Smooth muscle cell (in vitro differentiated cells): ENCODE data around the gene RAPGEF3. TPM values are rescaled to one million over a fixed set of nuclear protein-coding genes. Genes with fewer than 3 reads are reported as not detected.

Experiments
- DNase-seq: peaks from one replicate; lab custom pipeline; 2025; ENCODE audit not compliant: unreplicated experiment; lab: John Stamatoyannopoulos, UW
- H2AFZ ChIP-seq: fragments of 200-600 bp; sonication (generic); 2 replicates; pipeline ENCODE4 v1.6.0; 2016; ENCODE audit warnings: antibody characterized with exemption, low read depth, mild to moderate bottlenecking
- H3F3A ChIP-seq: fragments of 200-600 bp; sonication (generic); 2 replicates; pipeline ENCODE4 v1.6.0; 2017; ENCODE audit warnings: antibody characterized with exemption, low read depth
- H3K27ac ChIP-seq: fragments of 200-600 bp; sonication (generic); 2 replicates; pipeline ENCODE4 v1.5.1; 2016; ENCODE audit warnings: low read depth, mild to moderate bottlenecking
- H3K27me3 ChIP-seq: fragments of 200-600 bp; sonication (generic); 2 replicates; pipeline ENCODE4 v1.6.1; 2016; ENCODE audit warnings: low read depth, mild to moderate bottlenecking
- H3K36me3 ChIP-seq: fragments of 200-600 bp; sonication (generic); 2 replicates; pipeline ENCODE4 v1.5.1; 2016; ENCODE audit warnings: low read depth
- H3K4me1 ChIP-seq: fragments of 200-600 bp; sonication (generic); 2 replicates; pipeline ENCODE4 v1.5.1; 2016; ENCODE audit warnings: low read depth
- H3K4me2 ChIP-seq: fragments of 200-600 bp; sonication (generic); 2 replicates; pipeline ENCODE4 v1.6.0; 2016; ENCODE audit warnings: mild to moderate bottlenecking
- H3K4me3 ChIP-seq: fragments of 200-600 bp; sonication (generic); 2 replicates; pipeline ENCODE4 v1.5.1; 2016; ENCODE audit warnings: mild to moderate bottlenecking
- H3K79me2 ChIP-seq: fragments of 200-600 bp; sonication (generic); 2 replicates; pipeline ENCODE4 v1.6.0; 2016; ENCODE audit warnings: low read depth, mild to moderate bottlenecking
- H3K9ac ChIP-seq: fragments of 200-600 bp; sonication (generic); 2 replicates; pipeline ENCODE4 v1.6.0; 2016; ENCODE audit warnings: low read depth
- H3K9me3 ChIP-seq: fragments of 200-600 bp; sonication (generic); replicated peaks from 2 replicates; pipeline ENCODE4 v1.5.1; 2016; ENCODE audit warnings: low read depth
- H4K20me1 ChIP-seq: fragments of 200-600 bp; sonication (generic); 2 replicates; pipeline ENCODE4 v1.6.0; 2016; ENCODE audit warnings: low read depth
- CTCF ChIP-seq: fragments of 200-600 bp; sonication (generic); IDR thresholded peaks from 2 replicates; pipeline ENCODE4 v1.5.1; 2017; ENCODE audit warnings: borderline replicate concordance, mild to moderate bottlenecking, antibody characterized with exemption; ENCODE audit not compliant: insufficient read depth, poor library complexity, severe bottlenecking
- WGBS: methylation state at CpG from one replicate; pipeline ENCODE4 v1.1.7; 2016; ENCODE audit warnings: low lambda C conversion rate; 5-methylcytosine and 5-hydroxymethylcytosine counted together
- polyA plus RNA-seq: library from polyadenylated mRNA; unstranded; fragments of >200 nt; fragmentation: Nextera tagmentation; extraction: Ambion mirVana; gene quantifications from 2 replicates; pipeline ENCODE4 v1.2.1, GENCODE V29; 2016
- total RNA-seq: library from RNA; depleted of rRNA; stranded (reverse); fragments of >200 nt; gene quantifications from 2 replicates; pipeline ENCODE4 v1.2.3, GENCODE V29; 2014

The RAPGEF3 gene
- total and polyA plus RNA-seq, 2 experiments from 2014 or later: 1.9 to 5.6 TPM

DNA sequence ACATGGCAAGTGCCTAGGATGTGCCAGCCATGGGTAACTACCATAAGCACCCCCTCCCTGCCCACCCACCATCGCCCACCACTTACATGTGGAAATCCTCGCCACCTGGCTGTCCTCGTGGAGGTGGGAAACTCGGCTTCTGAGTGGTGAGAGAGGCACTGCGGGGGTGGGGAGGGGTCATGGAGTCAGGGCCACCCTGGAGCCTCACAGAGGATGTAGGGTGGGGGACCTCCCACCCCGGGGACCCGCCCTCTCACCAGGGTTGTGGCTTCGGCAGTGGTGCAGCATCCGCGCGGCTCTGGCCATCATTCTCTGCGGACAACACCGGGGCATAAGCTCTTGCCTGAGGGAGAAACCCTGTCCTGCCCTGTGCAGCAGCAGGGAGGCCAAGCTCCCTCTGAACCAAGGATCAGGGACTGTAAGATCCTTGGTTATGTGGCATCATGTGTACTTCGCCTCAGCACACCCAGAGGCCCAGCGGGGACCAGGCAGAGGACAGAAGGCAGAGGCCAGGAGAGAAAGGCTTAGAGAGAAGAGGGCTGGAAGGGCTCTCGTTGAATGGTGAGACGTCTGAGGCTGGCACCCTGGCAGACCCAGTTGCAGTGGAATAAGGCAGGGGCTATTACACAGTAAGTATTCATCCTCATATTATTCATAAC is 20.6 kb downstream of the RAPGEF3 start:
- Histone ChIP-seq H3K9ac (no peak overlapping the region), H3K36me3 (no peaks in the 10 kb centered on the region), H3K27me3 (no peaks in the 10 kb centered on the region), H3K27ac (no peak overlapping the region), H2AFZ (no peak overlapping the region), H4K20me1 (no peaks in the 10 kb centered on the region), H3K79me2 (no peaks in the 10 kb centered on the region), H3K9me3 (no peaks in the 10 kb centered on the region), H3K4me1 (peaks cover 23% of the 10 kb centered on the region), H3K4me2 (no peak overlapping the region), H3F3A (no peaks in the 10 kb centered on the region), H3K4me3 (no peak overlapping the region)
- no peak for TF ChIP-seq CTCF
- WGBS: 89% methylated on average over 11 of the region's 17 CpGs
- DNase-seq: no peak

DNA sequence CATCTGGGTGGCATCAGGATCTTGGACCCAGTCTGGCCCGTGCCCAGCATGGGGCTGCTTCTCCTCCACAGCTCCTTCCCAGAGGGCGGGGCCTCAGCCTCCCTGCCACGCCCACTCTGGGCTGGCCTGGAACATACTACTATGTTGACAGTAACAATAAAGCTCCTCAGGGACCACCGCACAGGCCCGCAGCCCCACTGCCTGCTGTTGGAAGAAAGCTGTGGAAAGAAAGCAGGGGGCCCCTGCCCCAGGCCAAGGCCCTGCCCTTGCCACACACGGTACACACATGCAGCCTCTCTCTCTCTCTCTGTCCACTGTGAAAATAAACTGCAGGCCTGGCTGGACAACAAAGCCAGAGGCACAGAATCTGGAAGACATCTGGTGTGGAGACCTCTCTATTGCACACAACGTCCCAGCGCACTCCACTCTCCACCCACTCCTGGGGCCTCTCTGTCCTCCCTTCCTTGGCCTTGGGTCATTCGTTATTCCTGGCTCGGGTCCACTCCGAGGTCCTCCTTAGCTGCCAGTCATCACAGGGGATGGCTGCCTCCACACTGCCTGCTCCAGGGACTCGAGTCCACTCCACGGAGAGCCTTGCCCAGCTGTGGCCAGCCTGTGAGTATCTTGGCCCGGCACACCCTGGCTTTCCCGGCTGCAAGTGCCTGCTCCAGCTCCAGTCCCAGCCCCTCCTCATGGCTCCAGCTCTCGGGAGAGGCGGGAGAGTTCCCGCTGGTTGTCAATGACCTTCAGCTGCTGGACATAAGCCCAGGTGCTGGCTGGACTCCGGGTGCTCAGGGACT is 21.6 kb downstream of the RAPGEF3 start:
- H3F3A ChIP-seq: no peaks in the 10 kb centered on the region
- H3K4me1 ChIP-seq: peaks cover 23% of the 10 kb centered on the region
- no peak overlapping the region for H3K27ac ChIP-seq
- H3K9ac ChIP-seq: no peak overlapping the region
- no peak for TF ChIP-seq CTCF
- no peak overlapping the region for H2AFZ ChIP-seq
- H3K79me2 ChIP-seq: no peaks in the 10 kb centered on the region
- no peaks in the 10 kb centered on the region for H3K27me3 ChIP-seq
- no peak overlapping the region for H3K4me2 ChIP-seq
- H3K9me3 ChIP-seq: no peaks in the 10 kb centered on the region
- no peak for DNase-seq
- no peaks in the 10 kb centered on the region for H3K36me3 ChIP-seq
- H3K4me3 ChIP-seq: no peak overlapping the region
- WGBS: 72% methylated on average over 19 of the region's 19 CpGs
- H4K20me1 ChIP-seq: no peaks in the 10 kb centered on the region

DNA sequence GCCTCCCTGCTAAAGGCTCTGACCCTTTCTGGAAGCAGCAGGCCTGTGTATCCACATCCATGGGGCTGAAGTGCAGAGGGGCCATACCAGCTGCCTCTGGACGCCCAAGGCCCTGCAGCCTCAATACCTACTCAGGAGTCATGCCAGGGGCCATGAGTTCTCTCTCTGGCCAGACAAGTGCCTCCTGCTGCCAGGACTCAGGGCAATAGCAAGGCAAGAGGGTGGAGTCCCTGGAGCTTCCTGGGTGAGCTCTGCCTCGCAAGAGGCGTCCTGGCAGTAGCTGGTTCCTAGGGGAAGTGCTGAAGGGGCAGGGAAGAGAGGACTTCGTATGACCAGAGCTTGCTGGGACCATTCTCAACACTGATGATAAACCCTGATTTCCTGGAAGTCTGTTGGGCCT is 22.5 kb downstream of the RAPGEF3 start:
- H3K4me1 ChIP-seq: peaks cover 16% of the 10 kb centered on the region
- H3K27me3 ChIP-seq: no peaks in the 10 kb centered on the region
- TF ChIP-seq CTCF: no peak
- H3K79me2 ChIP-seq: no peaks in the 10 kb centered on the region
- no peak for DNase-seq
- no peak overlapping the region for H3K9ac ChIP-seq
- no peak overlapping the region for H3K4me2 ChIP-seq
- no peaks in the 10 kb centered on the region for H3K9me3 ChIP-seq
- H3K27ac ChIP-seq: no peak overlapping the region
- H3K4me3 ChIP-seq: no peak overlapping the region
- H2AFZ ChIP-seq: no peak overlapping the region
- no peaks in the 10 kb centered on the region for H3K36me3 ChIP-seq
- no peaks in the 10 kb centered on the region for H3F3A ChIP-seq
- WGBS: 81% methylated on average over 4 of the region's 4 CpGs
- H4K20me1 ChIP-seq: no peaks in the 10 kb centered on the region
